ENCODE data around the gene MCF2L. TPM values are rescaled to one million over a fixed set of nuclear protein-coding genes. Genes with fewer than 3 reads are reported as not detected.

MCF2L gene
- total RNA-seq, 1 donor from 2014 or later, result 16.5 TPM

GRCh38 chr13:113095146-113096051 is 126.4 kb downstream of the MCF2L start:
- Mint-ChIP-seq H3K9me3 (ENCODE audit: unreplicated experiment) (no peaks in the 10 kb centered on the region), H3K4me1 (ENCODE audit: unreplicated experiment) (no peaks in the 10 kb centered on the region), H3K4me3 (ENCODE audit: unreplicated experiment) (no peak overlapping the region), H3K27ac (ENCODE audit: unreplicated experiment) (no peak overlapping the region), H3K27me3 (ENCODE audit: unreplicated experiment) (peaks cover 4% of the 10 kb centered on the region), H3K36me3 (ENCODE audit: low read depth, unreplicated experiment) (peaks cover 3% of the 10 kb centered on the region)
- TF ChIP-seq CTCF (IDR thresholded peaks at IDR 0.05; ENCODE audit: unreplicated experiment), result no peak
- no peak for DNase-seq (ENCODE audit: low spot score)

- Mint-ChIP-seq H3K4me3 (ENCODE audit: unreplicated experiment) (no peak overlapping the region), H3K36me3 (ENCODE audit: low read depth, unreplicated experiment) (peaks cover 3% of the 10 kb centered on the region), H3K27me3 (ENCODE audit: unreplicated experiment) (peaks cover 4% of the 10 kb centered on the region), H3K27ac (ENCODE audit: unreplicated experiment) (no peak overlapping the region), H3K4me1 (ENCODE audit: unreplicated experiment) (no peaks in the 10 kb centered on the region), H3K9me3 (ENCODE audit: unreplicated experiment) (no peaks in the 10 kb centered on the region)
- no peak for DNase-seq (ENCODE audit: low spot score)
- no peak for TF ChIP-seq CTCF (IDR thresholded peaks at IDR 0.05; ENCODE audit: unreplicated experiment)
Observed at GRCh38 chr13:113096052-113096744, 127.2 kb downstream of the MCF2L start.

DNA sequence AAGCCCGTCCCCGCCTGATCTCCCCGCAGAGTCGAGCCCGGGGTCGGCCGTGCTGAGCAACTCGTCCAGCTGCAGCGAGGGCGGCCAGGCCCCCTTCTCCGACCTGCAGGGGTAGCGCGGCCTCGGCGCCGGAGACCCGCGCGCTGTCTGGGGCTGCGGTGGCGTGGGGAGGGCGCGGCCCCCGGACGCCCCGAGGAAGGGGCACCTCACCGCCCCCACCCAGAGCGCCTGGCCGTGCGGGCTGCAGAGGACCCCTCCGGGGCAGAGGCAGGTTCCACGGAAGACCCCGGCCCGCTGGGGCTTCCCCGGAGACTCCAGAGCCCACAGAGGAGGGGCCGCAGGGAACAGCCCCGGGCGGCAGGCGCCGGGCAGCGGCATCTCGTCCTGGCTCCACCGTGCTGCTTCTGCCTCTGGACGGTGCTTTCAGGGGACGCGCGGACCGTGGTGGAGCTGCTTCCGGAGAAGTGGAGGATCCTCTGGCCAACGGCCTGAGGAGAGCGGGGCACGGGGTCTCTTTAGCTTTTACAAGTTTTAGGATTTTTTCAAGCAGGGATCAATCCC is 127.8 kb downstream of the MCF2L start:
- H3K4me1 Mint-ChIP-seq (ENCODE audit: unreplicated experiment), result no peaks in the 10 kb centered on the region
- H3K27me3 Mint-ChIP-seq (ENCODE audit: unreplicated experiment), result peaks cover 6% of the 10 kb centered on the region
- H3K9me3 Mint-ChIP-seq (ENCODE audit: unreplicated experiment), result no peaks in the 10 kb centered on the region
- peaks cover 3% of the 10 kb centered on the region for H3K36me3 Mint-ChIP-seq (ENCODE audit: low read depth, unreplicated experiment)
- DNase-seq (ENCODE audit: low spot score), result no peak
- H3K27ac Mint-ChIP-seq (ENCODE audit: unreplicated experiment), result no peak overlapping the region
- no peak overlapping the region for H3K4me3 Mint-ChIP-seq (ENCODE audit: unreplicated experiment)
- no peak for TF ChIP-seq CTCF (IDR thresholded peaks at IDR 0.05; ENCODE audit: unreplicated experiment)

- Mint-ChIP-seq H3K27ac (ENCODE audit: unreplicated experiment) (no peak overlapping the region), H3K27me3 (ENCODE audit: unreplicated experiment) (peaks cover 7% of the 10 kb centered on the region), H3K9me3 (ENCODE audit: unreplicated experiment) (no peaks in the 10 kb centered on the region), H3K4me1 (ENCODE audit: unreplicated experiment) (no peaks in the 10 kb centered on the region), H3K4me3 (ENCODE audit: unreplicated experiment) (no peak overlapping the region), H3K36me3 (ENCODE audit: low read depth, unreplicated experiment) (peaks cover 4% of the 10 kb centered on the region)
- DNase-seq (ENCODE audit: low spot score), result no peak
- no peak for TF ChIP-seq CTCF (IDR thresholded peaks at IDR 0.05; ENCODE audit: unreplicated experiment)
Observed at GRCh38 chr13:113097651-113098050, 128.6 kb downstream of the MCF2L start.
